Fibroblast of villous mesenchyme (primary cell): Measurements from ENCODE around the gene ICE2. TPM values are rescaled to one million over a fixed set of nuclear protein-coding genes. Genes with fewer than 3 reads are reported as not detected.
"Not testable (repeated sequence)": the region's sequence is repeated elsewhere in the genome, so short reads cannot be mapped to it uniquely, and the experiment has no call there.

ENCODE experiments used
- DNase-seq: peaks from one replicate; pipeline ENCODE4 v3.0.0-alpha.2; 2010; ENCODE audit warnings: low read depth
- H3K4me3 ChIP-seq: 2 replicates; pipeline ENCODE4 v1.5.1; 2011; ENCODE audit warnings: low read depth, mild to moderate bottlenecking, low read length
- CTCF ChIP-seq: IDR thresholded peaks from 2 replicates; pipeline ENCODE4 v1.5.1; 2012; ENCODE audit warnings: low read depth, mild to moderate bottlenecking, low read length; ENCODE audit not compliant: insufficient read depth
- total RNA-seq: library from RNA; depleted of rRNA; stranded (reverse); fragments of >200 nt; gene quantifications from 2 replicates; pipeline ENCODE4 v1.2.3, GENCODE V29; 2012

The ICE2 gene
- total RNA-seq, 1 donor: 31.1 TPM

DNA sequence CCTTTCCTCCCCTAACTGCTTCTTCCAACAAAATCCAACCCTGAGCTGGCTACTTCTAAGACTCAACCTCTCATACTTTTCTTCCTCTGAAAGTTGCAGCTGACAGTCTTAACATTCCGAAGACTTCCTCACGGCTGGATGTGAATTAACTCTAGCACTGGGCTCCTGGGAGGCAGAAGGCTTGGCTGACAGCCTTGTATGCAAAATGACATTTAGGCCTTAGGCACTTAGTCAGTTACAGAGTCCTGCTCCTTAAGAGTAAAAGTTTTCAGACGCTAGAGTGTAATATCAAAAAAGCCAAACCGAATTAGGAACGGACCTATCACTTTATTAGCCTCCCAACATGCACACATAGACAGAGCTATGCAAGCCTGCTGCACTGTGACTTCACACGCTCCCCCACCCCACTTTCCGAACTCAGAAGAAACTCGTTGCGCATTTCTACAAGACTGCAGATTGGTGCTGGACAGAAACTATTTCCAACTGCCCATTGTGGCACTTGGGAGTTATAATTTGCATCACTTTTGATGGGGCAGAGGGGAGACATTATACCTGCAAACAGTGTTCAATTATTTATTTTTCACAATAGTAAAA, 65.6 kb downstream of the ICE2 start:
- TF ChIP-seq CTCF: no peak
- no peak overlapping the region for H3K4me3 ChIP-seq
- no peak for DNase-seq

- not testable (repeated sequence) for H3K4me3 ChIP-seq, DNase-seq
Observed at GRCh38 chr15:60412807-60413206, 66.1 kb downstream of the ICE2 start.

DNA sequence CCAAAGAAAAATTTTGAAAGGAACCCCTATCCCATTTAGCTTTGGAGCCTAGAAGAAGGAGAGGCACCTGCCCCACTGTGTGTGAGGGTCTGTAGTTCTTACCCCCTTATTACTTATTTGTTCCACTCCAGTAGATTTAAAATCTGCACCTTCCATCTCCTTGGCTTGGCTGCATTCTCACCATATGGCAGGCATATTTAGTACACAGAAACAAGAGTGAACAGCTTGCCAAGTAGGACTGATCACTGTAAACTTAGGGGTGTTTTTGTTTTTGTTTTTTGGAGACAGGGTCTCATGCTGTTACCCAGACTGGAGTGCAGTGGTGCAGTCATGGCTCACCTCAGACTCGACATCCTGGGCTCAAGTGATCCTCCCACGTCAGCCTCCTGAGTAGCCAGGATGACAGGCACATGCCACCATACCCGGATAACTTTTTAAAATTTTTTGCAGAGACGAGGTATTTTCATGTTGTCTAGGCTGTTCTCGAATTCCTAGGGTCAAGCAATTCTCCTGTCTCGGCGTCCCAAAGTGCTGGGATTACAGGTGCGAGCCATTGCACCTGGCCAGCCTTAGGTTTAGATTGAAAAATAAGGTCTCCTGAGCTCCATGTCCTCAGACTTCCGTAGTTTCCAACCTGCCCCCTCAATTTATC, 67.0 kb downstream of the ICE2 start:
- no peak overlapping the region for H3K4me3 ChIP-seq
- no peak for DNase-seq
- TF ChIP-seq CTCF: no peak

DNA sequence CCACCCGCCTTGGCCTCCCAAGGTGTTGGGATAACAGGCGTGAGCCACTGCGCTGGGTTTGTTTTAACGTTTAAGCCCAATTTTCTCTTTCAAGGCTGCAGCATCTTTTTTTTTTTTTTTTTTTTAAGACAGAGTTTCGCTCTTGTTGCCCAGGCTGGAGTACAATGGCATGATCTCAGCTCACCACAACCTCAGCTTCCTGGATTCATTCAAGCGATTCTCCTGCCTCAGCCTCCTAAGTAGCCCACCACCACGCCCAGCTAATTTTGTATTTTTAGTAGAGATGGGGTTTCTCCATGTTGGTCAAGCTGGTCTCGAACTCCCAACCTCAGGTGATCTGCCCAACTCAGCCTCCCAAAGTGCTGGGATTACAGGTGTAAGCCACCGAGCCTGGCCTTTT, 68.6 kb downstream of the ICE2 start:
- DNase-seq, H3K4me3 ChIP-seq: not testable (repeated sequence)

DNA sequence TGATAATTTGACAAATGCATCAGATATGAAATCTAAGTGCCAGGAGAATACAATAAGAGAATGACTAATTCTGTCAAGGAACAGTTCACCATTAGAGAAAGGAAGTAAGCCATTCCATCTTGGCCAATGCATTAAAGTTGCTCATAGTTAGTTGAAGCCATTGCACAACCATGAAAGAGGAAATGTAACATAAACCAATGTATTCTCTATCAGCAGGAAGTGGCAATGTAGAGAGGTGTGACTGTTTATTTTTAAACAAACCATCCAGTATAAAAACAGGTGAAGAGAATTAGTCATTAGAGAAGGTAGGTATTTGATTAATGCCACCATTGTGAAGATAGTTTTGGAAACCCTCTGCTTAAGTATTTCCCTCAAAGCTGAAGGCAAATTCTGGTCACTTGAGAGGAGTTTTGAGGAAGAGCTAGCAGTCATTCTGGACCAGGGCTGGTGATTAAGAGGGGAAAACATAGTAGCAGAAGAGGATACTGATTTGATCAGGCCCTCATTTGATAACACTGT, 70.4 kb downstream of the ICE2 start:
- no peak overlapping the region for H3K4me3 ChIP-seq
- peak; percentile 79 for DNase-seq
- no peak for TF ChIP-seq CTCF

GRCh38 chr15:60407415-60407805, 71.5 kb downstream of the ICE2 start:
- peak; percentile 67 for DNase-seq
- TF ChIP-seq CTCF: no peak
- no peak overlapping the region for H3K4me3 ChIP-seq

- TF ChIP-seq CTCF: no peak
- no peak overlapping the region for H3K4me3 ChIP-seq
- DNase-seq: no peak
Observed at GRCh38 chr15:60406513-60407414, 72.2 kb downstream of the ICE2 start.
